OCI-LY1 (cell line): ENCODE results near the gene DIP2C.

ENCODE experiments used
- H2AFZ ChIP-seq: fragments of 200-600 bp; sonication (generic), shearing (Covaris generic); 2 replicates; pipeline ENCODE4 v1.6.0; 2014; ENCODE audit warnings: antibody characterized with exemption, mild to moderate bottlenecking, low read length
- H3F3A ChIP-seq: fragments of 200-600 bp; sonication (generic), shearing (Covaris generic); 2 replicates; pipeline ENCODE4 v1.6.0; 2014; ENCODE audit warnings: mild to moderate bottlenecking, antibody characterized with exemption, low read length, moderate library complexity; ENCODE audit not compliant: insufficient read depth
- H3K27ac ChIP-seq: fragments of 200-600 bp; sonication (generic); 2 replicates; pipeline ENCODE4 v1.5.1; 2014; ENCODE audit warnings: low read length, mixed run types, mild to moderate bottlenecking, low read depth; ENCODE audit not compliant: poor library complexity, severe bottlenecking
- H3K27me3 ChIP-seq: fragments of 200-600 bp; sonication (generic); 2 replicates; pipeline ENCODE4 v1.6.0; 2014; ENCODE audit warnings: antibody characterized with exemption, mild to moderate bottlenecking, low read length, moderate library complexity; ENCODE audit not compliant: insufficient read depth
- H3K36me3 ChIP-seq: fragments of 200-600 bp; sonication (generic); 2 replicates; pipeline ENCODE4 v1.6.1; 2014; ENCODE audit warnings: mild to moderate bottlenecking, antibody characterized with exemption, low read length, moderate library complexity, mixed read lengths; ENCODE audit not compliant: insufficient read depth
- H3K4me1 ChIP-seq: fragments of 200-600 bp; sonication (generic); 2 replicates; pipeline ENCODE4 v1.5.1; 2014; ENCODE audit warnings: mild to moderate bottlenecking, low read length, moderate library complexity; ENCODE audit not compliant: insufficient read depth, severe bottlenecking
- H3K4me2 ChIP-seq: fragments of 200-600 bp; sonication (generic), shearing (Covaris generic); 2 replicates; pipeline ENCODE4 v1.6.1; 2014; ENCODE audit warnings: low read length
- H3K4me3 ChIP-seq: fragments of 200-600 bp; sonication (generic); 2 replicates; pipeline ENCODE4 v1.5.1; 2014; ENCODE audit warnings: low read length, low read depth, mild to moderate bottlenecking, mixed read lengths; ENCODE audit not compliant: poor library complexity, severe bottlenecking
- H3K79me2 ChIP-seq: fragments of 200-600 bp; shearing (Covaris generic); 2 replicates; pipeline ENCODE4 v1.6.1; 2016; ENCODE audit warnings: mixed run types, low read length, mixed read lengths; ENCODE audit not compliant: insufficient read depth
- H3K9ac ChIP-seq: fragments of 200-600 bp; sonication (generic), shearing (Covaris generic); 2 replicates; pipeline ENCODE4 v1.6.1; 2014; ENCODE audit warnings: mild to moderate bottlenecking, low read length, mixed read lengths
- H3K9me2 ChIP-seq: fragments of 200-600 bp; sonication (generic), shearing (Covaris generic); 2 replicates; pipeline ENCODE4 v1.6.1; 2014; ENCODE audit warnings: low read depth, mild to moderate bottlenecking, low read length, mixed read lengths
- H3K9me3 ChIP-seq: fragments of 200-600 bp; shearing (Covaris generic); 2 replicates; pipeline ENCODE4 v1.6.1; 2014; ENCODE audit warnings: low read length, mixed read lengths
- H4K20me1 ChIP-seq: fragments of 200-600 bp; sonication (generic), shearing (Covaris generic); 2 replicates; pipeline ENCODE4 v1.6.0; 2016; ENCODE audit warnings: mild to moderate bottlenecking, low read length; ENCODE audit not compliant: insufficient read depth
- EZH2 ChIP-seq: fragments of 200-600 bp; sonication (generic), shearing (Covaris generic); IDR thresholded peaks from 2 replicates; pipeline ENCODE4 v1.8.0; 2017; ENCODE audit warnings: borderline replicate concordance, mixed run types, mild to moderate bottlenecking, antibody characterized with exemption, low read length, moderate library complexity, mixed read lengths
- TF ChIP-seq, protein P1 (sequence below): fragments of 200-600 bp; sonication (generic), shearing (Covaris generic); IDR thresholded peaks from 2 replicates; pipeline ENCODE4 v1.5.1; 2017; ENCODE audit warnings: mild to moderate bottlenecking, antibody characterized with exemption, low read length, moderate library complexity, mixed read lengths

Gene DIP2C

DNA sequence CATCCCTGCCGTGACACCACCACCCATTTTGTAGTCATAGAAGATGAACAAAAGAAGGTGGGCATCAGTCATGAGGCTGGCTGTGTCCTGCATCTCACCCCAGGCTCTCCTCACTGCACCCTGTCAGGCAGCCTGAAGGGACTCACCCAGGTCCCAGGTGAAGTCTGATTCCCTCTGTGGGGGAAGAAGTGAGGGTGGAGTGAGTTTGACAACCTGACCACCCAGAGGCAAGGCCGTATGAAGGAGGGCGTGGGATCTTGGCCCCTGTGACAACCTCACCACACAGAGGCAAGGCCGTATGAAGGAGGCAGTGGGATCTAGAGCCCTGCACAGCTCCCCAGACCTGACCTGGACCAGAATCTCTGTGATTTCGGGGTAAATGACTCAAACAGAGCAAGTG, 152.5 kb downstream of the DIP2C start:
- H2AFZ ChIP-seq = no peak overlapping the region
- H3K27me3 ChIP-seq = no peaks in the 10 kb centered on the region
- H3F3A ChIP-seq = no peaks in the 10 kb centered on the region
- peak overlapping the region; percentile 97 for H3K27ac ChIP-seq
- peak overlapping the region; percentile 30; the same call in 1 of the 2 replicates for H3K4me2 ChIP-seq
- H3K9me3 ChIP-seq = no peaks in the 10 kb centered on the region
- H4K20me1 ChIP-seq = no peaks in the 10 kb centered on the region
- H3K79me2 ChIP-seq = peaks cover 67% of the 10 kb centered on the region
- peaks cover 90% of the 10 kb centered on the region for H3K4me1 ChIP-seq
- H3K9ac ChIP-seq = peak overlapping the region; percentile 35; the same call in 1 of the 2 replicates
- peaks cover 31% of the 10 kb centered on the region; the same call in 1 of the 2 replicates for H3K36me3 ChIP-seq
- no peak overlapping the region for H3K4me3 ChIP-seq
- no peaks in the 10 kb centered on the region for H3K9me2 ChIP-seq
- no peak for TF ChIP-seq EZH2
- TF ChIP-seq, protein P1, sequence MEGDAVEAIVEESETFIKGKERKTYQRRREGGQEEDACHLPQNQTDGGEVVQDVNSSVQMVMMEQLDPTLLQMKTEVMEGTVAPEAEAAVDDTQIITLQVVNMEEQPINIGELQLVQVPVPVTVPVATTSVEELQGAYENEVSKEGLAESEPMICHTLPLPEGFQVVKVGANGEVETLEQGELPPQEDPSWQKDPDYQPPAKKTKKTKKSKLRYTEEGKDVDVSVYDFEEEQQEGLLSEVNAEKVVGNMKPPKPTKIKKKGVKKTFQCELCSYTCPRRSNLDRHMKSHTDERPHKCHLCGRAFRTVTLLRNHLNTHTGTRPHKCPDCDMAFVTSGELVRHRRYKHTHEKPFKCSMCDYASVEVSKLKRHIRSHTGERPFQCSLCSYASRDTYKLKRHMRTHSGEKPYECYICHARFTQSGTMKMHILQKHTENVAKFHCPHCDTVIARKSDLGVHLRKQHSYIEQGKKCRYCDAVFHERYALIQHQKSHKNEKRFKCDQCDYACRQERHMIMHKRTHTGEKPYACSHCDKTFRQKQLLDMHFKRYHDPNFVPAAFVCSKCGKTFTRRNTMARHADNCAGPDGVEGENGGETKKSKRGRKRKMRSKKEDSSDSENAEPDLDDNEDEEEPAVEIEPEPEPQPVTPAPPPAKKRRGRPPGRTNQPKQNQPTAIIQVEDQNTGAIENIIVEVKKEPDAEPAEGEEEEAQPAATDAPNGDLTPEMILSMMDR = no peak

DNA sequence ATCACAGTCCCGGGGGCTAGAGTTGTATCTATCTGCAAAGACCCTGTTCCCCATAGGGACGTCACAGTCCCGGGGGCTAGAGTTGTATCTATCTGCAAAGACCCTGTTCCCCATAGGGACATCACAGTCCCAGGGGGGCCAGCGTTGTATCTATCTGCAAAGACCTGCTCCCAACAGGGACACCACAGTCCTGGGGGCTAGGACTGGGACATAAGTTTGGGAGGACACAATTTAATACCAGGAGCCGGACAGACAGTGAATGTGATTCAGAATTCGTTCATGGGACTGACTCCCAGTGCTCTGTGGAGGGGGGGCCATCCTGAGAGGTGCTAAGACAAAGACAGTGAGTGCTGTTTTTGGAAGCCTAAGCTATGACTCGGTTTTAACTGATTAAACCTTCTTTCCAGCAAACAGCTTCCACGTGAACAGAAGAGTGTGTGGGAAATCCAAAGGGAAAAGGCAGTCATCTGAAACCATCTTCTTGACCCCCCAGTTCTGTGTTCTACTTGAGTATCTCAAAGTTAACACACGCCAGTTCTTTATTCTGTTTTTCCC, 153.0 kb downstream of the DIP2C start:
- peak overlapping the region; percentile 35; the same call in 1 of the 2 replicates for H3K9ac ChIP-seq
- peak overlapping the region; percentile 30; the same call in 1 of the 2 replicates for H3K4me2 ChIP-seq
- TF ChIP-seq EZH2 = no peak
- TF ChIP-seq, protein P1 = no peak

DNA sequence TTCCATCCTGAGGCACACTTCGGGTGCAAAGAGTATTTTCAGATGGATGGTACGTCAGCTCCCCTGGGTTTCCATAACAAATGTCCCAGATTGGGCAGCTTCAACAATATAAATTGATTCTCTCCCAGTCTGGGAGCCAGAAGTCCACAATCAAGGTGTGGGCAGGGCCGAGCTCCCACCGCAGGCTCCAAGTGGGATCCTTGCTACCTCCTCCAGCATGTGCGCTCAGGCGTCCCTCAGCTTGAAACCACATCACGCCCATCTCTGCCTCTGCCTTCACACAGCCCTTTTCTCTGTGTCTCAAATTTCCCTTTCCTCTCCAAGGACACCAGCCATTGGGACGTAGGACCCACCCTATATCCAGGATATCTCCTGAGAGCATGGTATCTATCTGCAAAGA, 153.5 kb downstream of the DIP2C start:
- peaks cover 41% of the 10 kb centered on the region; the same call in 1 of the 2 replicates for H3K36me3 ChIP-seq
- H3K4me1 ChIP-seq = peaks cover 82% of the 10 kb centered on the region
- no peak overlapping the region for H2AFZ ChIP-seq
- peaks cover 69% of the 10 kb centered on the region for H3K79me2 ChIP-seq
- H3K9me2 ChIP-seq = no peaks in the 10 kb centered on the region
- peak overlapping the region; percentile 97 for H3K27ac ChIP-seq
- H3K4me2 ChIP-seq = peak overlapping the region; percentile 46; the same call in 1 of the 2 replicates
- TF ChIP-seq EZH2 = no peak
- TF ChIP-seq, protein P1 = no peak
- H3K9me3 ChIP-seq = no peaks in the 10 kb centered on the region
- peak overlapping the region; percentile 1 for H3K4me3 ChIP-seq
- H4K20me1 ChIP-seq = no peaks in the 10 kb centered on the region
- no peaks in the 10 kb centered on the region for H3K27me3 ChIP-seq
- H3K9ac ChIP-seq = no peak overlapping the region; the same call in 1 of the 2 replicates
- H3F3A ChIP-seq = no peaks in the 10 kb centered on the region

More for the DNA sequence above, 153.0 kb downstream of the DIP2C start:
- Histone ChIP-seq H3K79me2 (peaks cover 69% of the 10 kb centered on the region), H3F3A (no peaks in the 10 kb centered on the region), H3K4me3 (peak overlapping the region; percentile 1), H3K36me3 (peaks cover 36% of the 10 kb centered on the region; the same call in 1 of the 2 replicates), H3K9me2 (no peaks in the 10 kb centered on the region), H4K20me1 (no peaks in the 10 kb centered on the region), H3K4me1 (peaks cover 85% of the 10 kb centered on the region), H3K9me3 (no peaks in the 10 kb centered on the region), H2AFZ (no peak overlapping the region), H3K27me3 (no peaks in the 10 kb centered on the region), H3K27ac (peak overlapping the region; percentile 97)
